GM21526 (cell line): Measurements from ENCODE around the gene PLAGL2.

Source experiments
- ATAC-seq: cut with Tn5 transposase; IDR thresholded peaks from one replicate; pipeline ENCODE4 v1.9.1; 2021; ENCODE audit warnings: moderate library complexity; ENCODE audit not compliant: unreplicated experiment, low FRiP score

PLAGL2 gene

GRCh38 chr20:32231847-32232246 lies 24.3 kb upstream of the PLAGL2 start:
- ATAC-seq: no peak

- ATAC-seq: no peak
Observed at GRCh38 chr20:32231245-32231644, 23.7 kb upstream of the PLAGL2 start.

- ATAC-seq: no peak
Observed at GRCh38 chr20:32230707-32231106, 23.2 kb upstream of the PLAGL2 start.

GRCh38 chr20:32229251-32229747 lies 21.8 kb upstream of the PLAGL2 start:
- no peak for ATAC-seq

- no peak for ATAC-seq
Observed at GRCh38 chr20:32227744-32228688, 20.5 kb upstream of the PLAGL2 start.

- no peak for ATAC-seq
Observed at GRCh38 chr20:32227306-32227705, 19.8 kb upstream of the PLAGL2 start.

- ATAC-seq: no peak
Observed at GRCh38 chr20:32226391-32226790, 18.8 kb upstream of the PLAGL2 start.

- ATAC-seq: no peak
Observed at GRCh38 chr20:32224463-32224862, 16.9 kb upstream of the PLAGL2 start.

- ATAC-seq: no peak
Observed at GRCh38 chr20:32218156-32218900, 10.8 kb upstream of the PLAGL2 start.

GRCh38 chr20:32216179-32217142 lies 8.9 kb upstream of the PLAGL2 start:
- ATAC-seq: no peak

GRCh38 chr20:32215729-32216128 lies 8.2 kb upstream of the PLAGL2 start:
- ATAC-seq: no peak

- ATAC-seq: no peak
Observed at GRCh38 chr20:32215147-32215546, 7.6 kb upstream of the PLAGL2 start.

GRCh38 chr20:32213870-32214269 lies 6.3 kb upstream of the PLAGL2 start:
- ATAC-seq: no peak

GRCh38 chr20:32209850-32210605 lies 2.5 kb upstream of the PLAGL2 start:
- ATAC-seq: no peak

- no peak for ATAC-seq
Observed at GRCh38 chr20:32208499-32209154, 1.1 kb upstream of the PLAGL2 start.

- ATAC-seq: no peak
Observed at GRCh38 chr20:32206760-32207625, 550 bp downstream of the PLAGL2 start.

GRCh38 chr20:32205843-32206759 lies 1.4 kb downstream of the PLAGL2 start:
- no peak for ATAC-seq
